ENCODE data around the gene NKX1-2.

DNA sequence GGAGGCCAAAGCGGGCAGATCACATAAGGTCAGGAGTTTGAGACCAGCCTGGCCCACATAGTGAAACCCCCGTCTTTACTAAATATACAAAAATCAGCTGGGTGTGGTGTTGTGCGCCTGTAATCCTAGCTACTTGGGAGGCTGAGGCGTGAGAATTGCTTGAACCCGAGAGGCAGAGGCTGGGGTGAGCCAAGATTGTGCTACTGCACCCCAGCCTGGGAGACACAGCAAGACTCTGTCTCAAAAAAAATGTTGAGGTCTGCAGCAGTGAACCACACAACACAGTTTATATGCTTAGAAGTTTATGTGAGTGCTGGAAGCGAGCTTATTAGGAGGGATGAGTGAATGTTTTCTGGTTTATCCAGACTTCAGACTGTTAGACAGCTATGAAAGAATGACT is 22.2 kb upstream of the NKX1-2 start:
- TF ChIP-seq YY1 (IDR thresholded peaks at IDR 0.05; ENCODE audit: insufficient read depth, insufficient read length) = no peak
- TF ChIP-seq ZNF274 (IDR thresholded peaks at IDR 0.05; ENCODE audit: low read depth, low read length) = no peak
